Germinal center (tissue), 1 donor: ENCODE results near the gene SYTL2.

ENCODE experiments used
- DNase-seq: peaks from one replicate; pipeline ENCODE4 v3.0.0; 2012; ENCODE audit warnings: mixed read lengths, low spot score

Gene SYTL2

DNA sequence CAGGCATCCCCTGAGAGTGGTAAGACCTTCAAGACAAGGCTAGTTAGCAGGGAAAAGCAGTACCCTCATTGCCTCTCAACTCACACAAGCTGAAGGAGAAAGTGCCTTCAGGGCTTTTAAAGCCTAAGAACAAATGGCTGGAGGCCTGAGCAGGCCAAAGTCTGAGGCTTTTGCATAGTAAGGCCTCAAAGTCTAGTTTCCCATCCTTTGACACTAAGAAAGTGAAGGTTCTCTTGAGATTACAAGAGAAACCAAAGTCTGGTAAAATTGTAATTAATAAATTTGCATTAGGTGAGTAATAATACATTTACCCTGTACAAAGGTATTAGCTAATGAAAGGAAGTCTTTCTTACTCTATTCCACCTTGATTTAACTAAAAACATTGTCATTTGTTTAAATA lies 78.0 kb downstream of the SYTL2 start:
- no peak for DNase-seq

DNA sequence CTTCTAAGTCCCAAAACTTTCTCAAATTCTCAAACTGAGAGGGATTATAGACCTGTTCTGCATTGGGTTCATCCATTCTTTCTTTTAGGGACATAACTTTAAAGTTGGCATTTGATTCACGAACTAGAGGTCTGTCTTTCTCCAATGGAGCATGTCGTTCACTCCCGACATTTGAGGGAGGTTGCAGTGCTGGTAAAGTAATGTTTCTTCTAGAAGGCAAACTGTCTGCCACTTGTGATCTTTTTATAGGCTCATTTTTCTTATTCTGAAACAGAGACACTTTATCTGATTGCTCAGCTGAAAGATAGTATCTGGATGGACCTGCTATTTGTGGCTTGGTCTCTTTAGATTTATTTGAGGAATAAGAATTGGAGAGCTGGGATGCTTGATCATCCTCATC lies 84.6 kb downstream of the SYTL2 start:
- no peak for DNase-seq

DNA sequence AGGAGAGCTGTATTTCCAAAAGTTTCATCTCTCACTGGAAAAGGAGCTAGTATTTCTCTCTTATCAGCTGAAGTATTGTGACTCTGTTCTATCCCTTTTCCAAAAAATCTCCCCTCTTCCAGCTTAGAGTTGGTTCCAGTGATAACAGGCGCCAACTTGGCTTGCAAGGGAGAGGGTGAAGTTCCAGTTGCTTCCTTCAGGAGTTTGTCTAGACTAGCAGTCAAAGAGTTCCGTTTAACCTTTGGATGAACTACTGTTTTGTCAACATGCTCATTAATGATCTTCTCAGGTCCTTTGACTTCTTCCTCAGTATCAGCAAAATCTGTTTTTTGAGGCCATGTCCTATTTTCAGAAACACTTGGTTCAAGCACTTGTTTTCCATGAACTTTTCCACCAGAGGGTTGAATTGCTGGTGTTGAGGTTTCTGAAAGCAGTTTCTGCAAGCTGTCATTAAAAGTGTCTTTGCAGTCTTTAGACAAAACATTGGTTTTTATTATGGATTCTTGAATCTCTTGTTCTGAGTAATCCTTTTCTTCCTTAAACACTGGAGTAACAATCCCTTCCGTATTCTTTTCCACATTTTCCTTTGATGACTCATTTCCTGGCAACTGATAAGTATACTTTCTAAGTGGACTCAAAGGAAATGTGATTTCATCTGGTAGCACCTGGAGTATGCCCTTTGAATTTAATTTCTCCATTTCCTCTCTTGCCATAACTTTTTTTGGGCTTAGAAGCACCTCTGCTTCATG lies 85.3 kb downstream of the SYTL2 start:
- no peak for DNase-seq

DNA sequence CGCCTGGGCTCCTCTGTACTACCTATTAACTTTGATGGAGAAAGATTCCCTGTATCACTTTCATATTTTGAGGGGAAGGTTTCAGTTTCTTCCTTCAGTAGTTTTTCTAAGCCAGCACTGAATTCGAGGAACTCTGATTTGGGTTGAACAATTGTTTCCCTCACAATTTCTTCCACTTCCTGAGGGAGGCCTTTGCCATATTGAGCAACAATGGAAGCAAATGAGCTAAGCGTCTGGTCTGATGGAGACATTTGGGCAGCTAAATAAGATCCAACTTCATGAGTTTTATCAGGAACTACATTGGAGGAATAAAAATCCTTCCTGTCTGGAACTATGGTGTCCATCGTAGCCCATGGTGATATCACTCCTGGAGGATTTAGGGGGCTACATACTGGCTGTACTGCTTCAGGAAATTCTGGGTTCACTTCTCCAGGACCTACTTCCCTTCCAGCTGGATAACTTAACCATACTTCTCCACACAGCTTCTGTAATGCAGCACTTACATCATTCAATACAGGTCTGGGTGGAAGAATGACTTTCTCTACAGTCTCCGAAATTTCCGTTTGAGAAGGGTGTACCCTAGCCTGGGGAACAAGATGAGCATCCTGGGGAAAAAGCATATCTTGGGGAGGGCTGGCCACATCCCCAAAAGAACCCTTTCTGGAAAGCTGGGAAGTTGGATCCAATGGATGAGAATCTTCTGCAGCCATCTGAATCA lies 86.0 kb downstream of the SYTL2 start:
- no peak for DNase-seq

DNA sequence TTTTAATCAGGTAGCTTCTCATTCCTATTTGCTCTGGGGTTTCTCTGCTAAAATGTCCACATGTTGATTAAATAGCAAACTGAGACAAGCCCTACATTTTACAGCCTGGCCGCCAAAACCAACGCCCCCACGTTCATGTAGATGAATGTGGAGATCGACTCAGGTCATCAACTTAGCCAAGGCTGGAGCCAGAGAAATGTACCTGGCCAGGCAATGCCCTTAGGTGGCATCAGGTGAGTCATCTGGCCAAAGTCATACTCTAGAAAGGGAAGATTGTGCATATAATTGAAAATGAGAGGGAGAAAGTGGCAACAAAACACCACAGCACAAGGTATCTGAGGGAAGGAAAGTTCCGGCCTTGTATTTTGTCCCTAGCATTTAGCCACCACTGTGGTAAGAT lies 87.9 kb downstream of the SYTL2 start:
- DNase-seq: no peak

DNA sequence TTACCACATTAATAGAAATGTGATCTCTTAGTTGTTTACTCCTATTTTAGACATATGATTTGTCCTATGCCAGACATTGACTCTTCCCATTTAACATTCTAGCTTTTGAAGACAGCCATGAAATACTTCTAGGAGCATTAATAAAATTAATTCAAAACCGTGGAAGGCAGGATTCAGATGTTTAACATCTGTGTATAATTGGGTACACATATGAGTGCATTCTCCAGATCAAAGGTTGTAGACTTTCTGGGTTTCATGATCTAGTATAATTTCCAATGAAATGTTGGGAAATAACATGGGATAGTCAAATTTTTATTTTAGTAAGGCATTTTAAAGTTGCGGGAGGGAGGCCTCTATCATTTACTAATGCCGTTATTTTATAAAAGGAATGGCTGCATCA lies 89.8 kb downstream of the SYTL2 start:
- DNase-seq: no peak

DNA sequence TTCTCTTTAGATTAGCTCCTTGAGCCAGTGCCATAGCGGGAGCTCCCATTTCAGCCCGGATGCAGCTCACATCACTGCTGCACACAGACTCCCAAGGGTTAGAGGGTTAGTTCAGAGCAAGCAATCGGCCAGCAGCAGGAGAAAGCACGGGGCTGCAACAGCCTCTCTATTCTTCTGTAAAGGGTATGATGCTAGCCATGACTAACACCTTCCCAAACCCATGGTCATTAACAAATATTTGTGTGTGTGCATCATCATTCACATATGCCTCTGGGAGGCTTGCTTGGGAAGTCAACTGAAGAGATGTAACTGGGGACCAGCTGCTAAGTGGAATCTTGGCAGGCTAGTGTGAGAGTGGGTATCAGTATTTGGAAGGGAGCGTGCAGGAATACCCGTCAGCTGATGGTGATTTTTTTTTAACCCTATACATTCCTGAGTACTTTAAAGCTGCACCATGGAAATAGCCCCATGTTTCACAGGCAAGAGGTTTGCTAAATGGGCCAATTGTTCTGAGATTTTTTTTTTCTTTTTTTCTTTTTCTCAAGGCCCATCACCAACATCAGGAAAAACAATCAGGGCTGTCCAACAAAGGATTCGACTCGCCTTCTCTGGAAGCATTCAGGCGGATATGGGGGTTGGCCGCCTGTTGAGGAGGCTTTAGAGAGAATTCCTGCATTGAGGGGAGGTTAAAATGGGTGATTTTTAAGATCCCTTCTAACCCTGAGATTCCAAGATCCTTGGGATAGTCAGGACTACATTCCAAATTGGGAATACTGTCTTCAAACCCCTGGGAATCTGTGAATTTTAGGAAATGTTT lies 91.7 kb downstream of the SYTL2 start:
- no peak for DNase-seq

DNA sequence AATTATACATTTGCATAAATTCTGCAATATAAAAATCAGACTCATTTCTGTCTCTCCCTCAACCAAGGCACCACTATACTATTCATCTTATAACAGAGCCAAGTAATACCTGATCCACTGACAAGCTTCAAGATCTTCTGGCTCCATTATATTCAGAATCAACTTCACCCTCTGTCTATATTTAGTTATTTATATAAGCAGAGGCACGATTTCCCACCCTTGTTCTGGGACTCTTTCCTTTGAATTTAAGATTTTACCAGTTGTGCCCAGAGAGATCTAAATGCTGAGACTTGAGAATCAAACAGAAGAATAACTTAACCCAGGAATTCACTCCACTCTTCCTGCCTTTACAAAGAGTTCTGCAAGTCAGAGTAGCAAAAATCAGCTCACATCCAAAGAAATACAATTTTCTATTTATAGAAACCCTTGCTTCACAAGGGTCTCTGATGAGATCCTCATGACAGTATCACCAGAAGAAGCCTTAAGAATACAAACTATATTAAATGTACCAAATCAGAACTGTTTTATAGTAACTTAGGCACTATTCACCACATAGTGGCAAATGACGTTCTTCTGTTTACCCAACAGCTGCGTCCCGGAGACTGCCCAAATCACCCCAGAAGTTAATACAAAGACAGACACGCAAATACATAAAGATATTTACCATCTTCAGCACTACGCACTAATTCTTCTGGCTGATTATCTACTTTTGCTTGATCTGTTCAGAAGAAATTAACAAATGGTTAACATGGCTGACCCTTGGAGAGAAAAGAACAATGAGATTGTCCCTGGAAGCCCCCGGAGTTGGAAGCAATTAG lies 92.6 kb downstream of the SYTL2 start:
- no peak for DNase-seq

DNA sequence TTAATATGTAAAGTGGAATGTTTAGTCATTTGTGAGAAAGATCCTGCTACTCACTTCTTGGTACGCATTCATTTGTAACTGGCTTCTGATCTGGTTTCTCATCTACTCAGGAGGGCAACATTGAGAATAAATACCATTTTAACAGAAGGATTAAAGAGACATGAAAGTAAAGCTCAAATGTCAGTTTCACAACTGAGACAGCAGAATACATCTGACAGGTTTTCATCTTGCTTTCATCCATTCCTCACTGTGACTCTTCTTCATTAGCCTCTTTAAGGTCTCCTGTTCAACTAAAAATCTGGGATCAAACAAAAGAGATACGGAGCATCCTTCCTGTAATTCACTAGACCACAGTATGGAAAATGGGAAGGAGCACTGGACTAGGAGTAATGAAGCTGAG lies 93.5 kb downstream of the SYTL2 start:
- no peak for DNase-seq

DNA sequence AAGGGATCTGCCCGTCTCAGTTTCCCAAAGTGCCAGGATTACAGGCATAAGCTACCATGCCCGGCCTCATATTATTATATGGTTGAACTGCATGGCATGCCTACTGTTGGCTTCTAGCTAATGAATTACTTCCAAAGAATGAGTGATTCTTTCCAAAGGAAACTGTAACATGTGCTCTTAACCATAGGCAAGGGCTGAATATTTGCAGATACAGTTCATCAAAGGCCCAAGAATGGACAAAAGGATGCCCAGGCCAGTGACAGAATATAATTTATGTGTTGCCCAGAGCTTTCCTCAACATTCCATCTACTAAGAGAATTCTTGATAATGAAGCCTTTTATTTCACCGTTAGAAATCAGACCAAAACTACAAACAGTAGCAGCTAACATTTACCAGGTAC lies 98.0 kb downstream of the SYTL2 start:
- no peak for DNase-seq

DNA sequence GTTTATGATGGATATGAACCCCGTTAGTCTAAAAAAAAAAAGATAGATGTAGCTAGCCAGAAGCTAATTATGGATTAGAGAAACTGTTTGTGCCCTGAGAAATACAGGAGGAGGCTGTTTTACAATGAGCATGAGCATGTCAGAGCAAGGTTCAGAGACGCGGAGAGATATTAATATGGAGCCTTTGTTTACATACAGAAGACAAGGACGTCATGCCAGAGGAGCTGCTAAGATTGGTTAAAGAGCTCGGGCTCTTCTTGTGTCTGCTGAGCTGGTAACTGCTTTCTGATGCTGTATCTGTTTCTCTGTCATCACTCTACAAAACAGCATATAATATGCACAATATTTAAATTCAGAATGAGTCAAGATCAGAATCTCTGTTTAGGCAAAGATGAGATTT lies 100.0 kb downstream of the SYTL2 start:
- DNase-seq: no peak

DNA sequence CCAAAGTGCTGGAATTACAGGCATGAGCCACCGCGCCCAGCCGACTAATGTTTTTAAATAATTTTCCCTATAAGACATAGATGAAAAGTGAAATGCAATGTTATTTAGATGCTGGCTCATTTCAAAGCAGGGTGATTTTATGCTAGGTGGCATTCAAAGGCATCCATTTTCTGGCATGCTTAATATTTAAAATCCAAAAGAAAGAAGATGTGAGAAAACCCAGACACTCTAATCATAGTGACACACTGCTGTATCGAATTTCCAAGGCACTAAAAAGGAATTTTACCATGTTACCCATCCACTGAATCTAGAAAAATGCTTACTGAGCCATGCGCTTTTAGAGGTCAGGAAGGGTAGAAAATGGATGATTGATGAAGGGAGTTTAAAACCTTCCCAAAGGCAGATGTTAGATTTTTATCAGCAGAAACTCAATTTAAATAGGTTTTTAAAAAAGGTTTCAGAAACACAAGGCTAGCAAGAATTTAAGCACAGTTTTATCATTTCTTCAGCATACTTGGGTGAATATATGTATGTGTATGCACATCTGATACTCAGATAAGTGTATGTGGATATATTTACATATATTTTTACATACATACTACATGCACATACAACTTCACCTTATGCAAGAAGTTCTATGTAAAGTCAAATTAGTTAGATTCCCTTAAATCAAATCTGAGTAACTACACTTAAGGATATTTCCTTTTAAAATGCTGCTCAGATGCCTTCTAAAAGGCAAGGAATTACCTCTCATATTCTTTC lies 100.8 kb downstream of the SYTL2 start:
- no peak for DNase-seq

DNA sequence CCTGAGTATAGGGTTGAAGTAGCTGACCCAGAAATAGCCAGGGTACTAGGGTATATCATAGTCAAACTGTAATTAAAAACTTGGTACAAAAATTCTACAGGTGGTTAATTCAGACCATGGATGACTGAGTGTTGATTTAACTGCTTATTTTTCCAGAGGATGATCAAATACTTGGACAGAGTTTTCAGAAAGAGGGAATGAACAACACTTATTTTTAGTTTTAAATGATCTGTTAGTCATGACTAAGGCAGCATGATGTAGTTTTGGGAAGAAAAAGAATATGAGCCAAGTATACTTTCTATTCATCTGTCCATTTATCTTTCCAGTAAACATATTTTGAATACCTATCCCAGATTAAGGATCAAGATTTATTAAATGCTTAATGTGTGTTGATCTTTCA lies 105.1 kb downstream of the SYTL2 start:
- no peak for DNase-seq

DNA sequence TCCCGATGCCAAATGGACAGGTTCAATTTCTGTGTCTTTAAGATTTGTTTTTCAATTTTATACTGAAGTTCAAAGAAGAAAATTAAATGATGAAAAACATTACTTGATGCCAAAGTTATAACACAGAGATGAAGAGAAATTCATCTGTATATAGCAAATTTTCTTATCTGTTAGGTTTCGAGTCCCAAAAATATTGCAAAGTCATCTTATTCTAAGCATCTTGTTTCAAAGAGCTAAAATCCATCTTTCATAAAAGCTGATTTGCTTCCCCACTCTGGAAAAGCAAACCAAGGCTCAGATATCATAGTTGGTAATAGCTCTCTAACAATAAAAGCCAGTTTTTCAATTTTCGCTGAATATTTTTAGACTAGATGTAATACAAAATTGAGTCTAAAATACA lies 106.0 kb downstream of the SYTL2 start:
- no peak for DNase-seq

DNA sequence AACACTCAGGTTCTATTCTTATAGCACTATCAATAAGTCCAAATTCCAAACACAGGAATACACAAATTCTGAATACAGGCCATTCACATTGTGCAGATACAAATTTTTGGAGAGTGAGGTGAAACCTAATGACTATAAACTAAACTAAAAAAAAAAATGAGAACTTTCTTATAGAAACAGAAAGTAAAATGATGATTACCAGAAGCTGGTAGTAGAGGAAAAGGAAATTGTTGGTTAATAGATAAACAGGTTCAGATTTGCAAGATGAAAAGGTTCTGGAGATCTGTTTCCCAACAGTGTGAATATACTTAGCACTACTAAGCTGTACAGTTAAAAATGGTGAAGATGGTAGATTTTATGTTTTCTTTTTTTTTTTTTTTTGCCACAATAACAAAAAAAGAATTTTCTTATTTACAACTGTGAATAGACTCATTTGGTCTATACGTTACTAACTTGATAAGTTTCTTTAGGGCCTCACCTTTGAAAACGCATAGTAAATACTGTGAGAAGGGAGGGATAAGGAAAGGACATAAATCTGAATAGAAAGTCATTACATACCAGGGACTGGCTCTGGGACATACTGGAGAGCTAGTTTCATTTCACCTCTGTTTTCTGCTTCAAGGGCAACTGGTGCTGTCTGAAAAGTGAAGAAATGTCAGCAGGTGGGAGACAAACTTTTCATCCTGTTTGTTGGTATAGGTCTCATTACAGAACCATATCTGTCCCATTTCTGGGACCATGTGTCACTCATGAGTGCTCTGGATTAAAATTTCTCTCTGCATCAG lies 110.8 kb downstream of the SYTL2 start:
- DNase-seq: peak; percentile 13

DNA sequence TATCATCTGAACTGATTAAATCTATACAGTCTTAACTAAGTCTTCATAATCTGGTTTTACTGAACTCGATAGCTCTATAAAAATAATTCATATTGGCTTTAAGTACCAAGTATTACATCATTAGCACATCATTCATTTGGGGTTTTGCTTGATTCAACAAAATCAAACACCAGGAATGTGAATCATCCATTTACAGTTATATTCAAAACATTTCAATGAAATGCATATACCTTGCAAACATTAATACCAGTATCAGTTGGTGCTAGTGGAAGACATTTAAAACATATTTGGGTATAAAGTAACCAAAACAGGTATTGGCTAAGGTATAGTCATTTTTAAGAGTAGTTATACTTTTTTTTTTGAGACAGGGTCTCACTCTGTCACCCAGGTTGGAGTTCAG lies 112.7 kb downstream of the SYTL2 start:
- DNase-seq: no peak

DNA sequence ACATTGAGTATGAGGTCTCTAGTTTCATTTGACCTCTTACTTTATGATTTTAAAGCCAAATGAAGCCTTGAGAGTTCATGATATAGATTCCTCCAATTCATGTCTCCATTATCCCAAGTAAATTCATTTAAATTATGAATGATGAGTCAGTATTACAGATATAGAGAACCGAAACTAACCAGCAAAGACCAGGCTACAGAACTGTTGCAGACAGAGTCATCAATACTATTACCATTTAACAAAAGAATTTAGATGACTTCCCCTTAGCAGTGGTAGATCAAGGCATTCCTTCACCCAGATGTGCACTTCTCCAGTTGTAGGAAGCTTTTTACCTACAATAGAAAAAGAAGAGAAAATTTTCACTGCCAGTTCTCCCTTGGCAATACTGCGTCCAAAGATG lies 113.2 kb downstream of the SYTL2 start:
- DNase-seq: no peak

DNA sequence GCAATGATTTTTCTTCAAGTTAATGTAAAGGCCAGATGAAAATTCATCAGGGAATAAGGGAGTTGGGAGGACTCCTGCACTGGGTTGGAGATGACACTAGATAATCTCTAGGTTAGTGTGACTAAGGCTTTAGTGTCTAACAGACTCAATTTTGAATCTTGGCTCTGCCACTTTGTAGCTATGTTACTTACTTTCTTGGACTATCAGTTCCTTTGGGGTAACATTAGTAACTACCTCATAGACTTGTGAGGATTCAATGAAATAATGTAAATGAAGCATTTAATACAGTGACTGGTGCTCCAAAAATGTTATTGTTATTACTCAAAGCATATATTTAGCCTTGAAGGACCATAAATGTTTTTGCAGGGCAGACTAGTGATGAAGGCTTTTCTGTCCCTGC lies 115.4 kb downstream of the SYTL2 start:
- no peak for DNase-seq

DNA sequence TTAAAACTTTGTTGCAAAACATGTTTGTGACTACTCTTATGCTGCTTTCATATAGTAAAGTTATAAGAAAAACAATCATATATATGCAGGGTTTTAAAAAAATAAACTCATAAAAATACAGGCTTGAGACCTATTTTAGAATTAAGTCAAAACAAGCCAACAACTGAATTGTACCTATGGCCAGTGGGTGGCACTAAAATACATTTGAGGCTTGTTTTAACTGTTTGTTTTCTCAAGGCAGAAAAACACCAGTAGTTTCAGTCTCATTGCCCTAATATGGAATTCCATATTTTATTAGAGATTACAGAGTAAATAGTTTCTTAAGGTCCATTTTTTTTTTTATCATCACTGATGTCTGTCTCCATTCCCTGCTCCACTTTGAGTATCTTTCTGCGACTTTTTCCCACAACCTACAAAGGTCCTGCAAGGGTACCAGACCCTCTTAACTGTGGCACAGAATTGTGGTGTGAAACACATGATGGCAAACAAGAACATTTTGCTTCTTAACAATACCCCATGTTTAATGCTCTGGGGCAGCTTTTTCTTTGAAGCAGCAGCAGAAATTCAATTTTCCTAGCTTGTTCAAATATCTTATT lies 116.5 kb downstream of the SYTL2 start:
- peak; percentile 19 for DNase-seq

DNA sequence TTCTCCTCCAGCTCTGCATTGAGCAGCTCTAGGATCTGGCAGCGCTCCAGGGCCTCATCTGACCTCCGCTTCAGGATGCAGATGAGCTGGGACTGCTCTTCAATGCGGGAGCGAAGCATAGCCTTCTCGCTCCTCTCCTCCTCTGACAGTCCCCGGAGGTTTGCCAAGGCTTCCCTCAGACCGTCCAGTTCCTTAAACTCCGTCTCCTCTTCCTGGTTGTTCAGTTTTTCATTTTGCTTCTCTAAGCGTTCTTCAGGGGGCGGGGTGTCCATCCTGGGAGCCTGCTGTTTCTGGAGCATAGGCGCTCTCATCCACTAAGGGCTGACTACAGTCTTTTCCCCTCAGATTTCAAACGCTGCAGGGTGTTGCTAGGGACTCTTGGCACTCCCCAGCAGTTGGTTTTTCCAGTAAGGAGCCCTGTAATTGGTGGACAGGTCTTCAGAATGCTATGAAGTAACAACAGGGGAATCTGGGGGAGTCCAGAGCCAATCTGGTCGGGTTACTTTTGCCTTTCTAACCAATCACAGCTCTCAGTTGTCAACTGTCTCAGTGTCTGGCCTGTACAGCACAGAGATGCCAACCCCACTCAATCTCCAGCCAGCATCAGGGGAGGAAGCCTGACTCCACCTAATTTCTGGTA lies 125.0 kb downstream of the SYTL2 start, which contains the start of gene CCDC89:
CCDC89 (minus strand) TSS at position 376 of the 640 bp plus-strand sequence; CDS start at position 311, 65 bp downstream.
- DNase-seq: peak; percentile 4
